NT2/D1 (cell line): Measurements from ENCODE around the gene DAB2.
A peak's percentile ranks its signal among the peaks of the same experiment; 100 is the strongest.

Experiments
- DNase-seq: peaks from one replicate; pipeline ENCODE4 v3.0.0-alpha.2; 2011; ENCODE audit warnings: low read depth, low spot score
- H3K27me3 ChIP-seq: 2 replicates; pipeline ENCODE4 v1.6.0; 2011; ENCODE audit warnings: mild to moderate bottlenecking; ENCODE audit not compliant: insufficient read length, insufficient read depth
- H3K36me3 ChIP-seq: 2 replicates; pipeline ENCODE4 v1.6.1; 2011; ENCODE audit warnings: mild to moderate bottlenecking, low read length, mixed read lengths; ENCODE audit not compliant: insufficient read depth, insufficient read length
- H3K4me1 ChIP-seq: 2 replicates; pipeline ENCODE4 v1.5.1; 2011; ENCODE audit not compliant: insufficient read depth, insufficient read length
- H3K4me3 ChIP-seq: 2 replicates; pipeline ENCODE4 v1.5.1; 2011; ENCODE audit warnings: low read depth; ENCODE audit not compliant: insufficient read length
- H3K9ac ChIP-seq: 2 replicates; pipeline ENCODE4 v1.6.0; 2011; ENCODE audit warnings: low read depth; ENCODE audit not compliant: insufficient read length
- H3K9me3 ChIP-seq: 2 replicates; pipeline ENCODE4 v1.5.1; 2011; ENCODE audit warnings: mild to moderate bottlenecking, low read length; ENCODE audit not compliant: insufficient read depth
- SUZ12 ChIP-seq: IDR thresholded peaks from 2 replicates; pipeline ENCODE4 v1.6.1; 2011; ENCODE audit not compliant: insufficient read length, insufficient read depth; ENCODE audit errors: extremely low read depth
- YY1 ChIP-seq: IDR thresholded peaks from 2 replicates; pipeline ENCODE4 v1.6.1; 2011; ENCODE audit not compliant: insufficient read length, insufficient read depth
- ZNF274 ChIP-seq: IDR thresholded peaks from 2 replicates; pipeline ENCODE4 v1.6.1; 2011; ENCODE audit warnings: mild to moderate bottlenecking, low read depth, low read length

Gene DAB2

GRCh38 chr5:39424736-39425637 is at the start of gene DAB2:
DAB2 (minus strand) TSS chr5:39424980; CDS start chr5:39394320, 30,660 bp downstream.
- DNase-seq = peak; percentile 68
- TF ChIP-seq YY1 (no peak), SUZ12 (no peak), ZNF274 (no peak)
- no peaks in the 10 kb centered on the region for H3K27me3 ChIP-seq
- H3K36me3 ChIP-seq = no peaks in the 10 kb centered on the region
- H3K4me1 ChIP-seq = no peaks in the 10 kb centered on the region
- peak within 1 kb of the TSS; percentile 70 for H3K9ac ChIP-seq
- peak within 1 kb of the TSS; percentile 47 for H3K4me3 ChIP-seq
- no peaks in the 10 kb centered on the region for H3K9me3 ChIP-seq

DNA sequence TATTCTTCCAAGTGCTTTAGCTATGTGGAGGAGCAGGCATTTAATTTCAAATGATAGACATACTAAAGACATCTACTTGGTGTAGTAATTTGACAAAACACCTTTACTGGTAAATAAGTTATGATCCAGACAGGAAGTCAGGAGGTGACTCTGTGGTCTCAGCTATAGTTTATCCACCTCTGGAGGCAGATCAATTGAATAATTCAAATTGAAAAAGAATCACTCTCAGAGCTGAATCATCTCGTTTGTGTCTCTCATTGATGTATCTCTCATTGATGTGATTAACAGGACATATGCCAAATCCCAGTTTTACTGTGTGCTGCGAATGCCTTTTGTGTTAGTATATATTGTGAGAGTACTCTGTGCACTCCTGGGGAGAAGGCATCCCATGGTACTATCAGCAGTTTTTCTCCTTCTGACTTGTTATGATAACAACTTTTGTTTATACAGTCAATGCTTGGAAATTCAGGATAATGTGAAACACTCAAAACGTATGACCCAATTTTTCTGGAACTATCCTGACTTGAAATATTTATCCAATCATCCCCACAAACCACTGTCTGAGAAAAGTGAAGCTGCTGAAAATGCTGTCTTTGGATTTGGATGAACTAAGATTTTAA is 48.5 kb upstream of the DAB2 start:
- Histone ChIP-seq H3K9me3 (no peaks in the 10 kb centered on the region), H3K36me3 (no peaks in the 10 kb centered on the region), H3K4me3 (no peak overlapping the region), H3K27me3 (no peaks in the 10 kb centered on the region), H3K4me1 (no peaks in the 10 kb centered on the region), H3K9ac (no peak overlapping the region)
- TF ChIP-seq YY1 = no peak
- no peak for TF ChIP-seq ZNF274
- no peak for TF ChIP-seq SUZ12
- no peak for DNase-seq

DNA sequence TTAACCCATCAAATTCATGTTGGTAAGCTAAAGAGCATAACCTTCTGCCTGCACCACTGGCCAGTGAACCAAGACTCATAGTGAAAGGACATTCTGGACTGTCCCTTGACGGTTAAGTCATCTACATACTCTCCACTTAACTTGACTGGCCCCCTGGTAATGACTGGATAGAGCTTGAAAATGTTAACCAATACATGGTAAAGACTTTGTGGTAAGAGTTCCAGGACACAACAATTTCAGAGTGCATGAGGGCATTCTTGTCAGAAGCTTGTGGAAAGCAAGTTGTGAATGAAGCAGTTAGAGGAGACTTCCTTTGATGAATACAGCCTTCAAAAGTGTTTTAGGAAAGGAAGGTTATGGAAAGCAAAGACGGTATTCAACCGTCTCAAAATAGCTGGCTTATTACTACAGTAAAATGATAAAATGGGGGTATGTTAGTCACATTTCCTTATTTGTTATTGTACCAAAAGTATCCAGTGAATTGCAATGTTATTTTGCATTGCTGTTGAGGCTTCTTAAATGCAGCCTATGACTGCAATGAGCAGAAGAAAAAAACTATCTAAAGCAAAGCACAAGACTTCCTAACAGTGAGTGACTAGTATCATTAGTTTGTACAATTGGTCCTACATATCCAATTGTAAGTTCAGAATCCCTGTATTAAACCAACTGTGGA is 47.2 kb upstream of the DAB2 start:
- TF ChIP-seq YY1 (no peak), SUZ12 (no peak), ZNF274 (no peak)
- no peaks in the 10 kb centered on the region for H3K9me3 ChIP-seq
- no peak overlapping the region for H3K9ac ChIP-seq
- H3K36me3 ChIP-seq = no peaks in the 10 kb centered on the region
- H3K27me3 ChIP-seq = no peaks in the 10 kb centered on the region
- no peaks in the 10 kb centered on the region for H3K4me1 ChIP-seq
- H3K4me3 ChIP-seq = no peak overlapping the region
- DNase-seq = no peak

- TF ChIP-seq SUZ12 (no peak), ZNF274 (no peak), YY1 (no peak)
- no peak for DNase-seq
- Histone ChIP-seq H3K4me1 (no peaks in the 10 kb centered on the region), H3K4me3 (no peak overlapping the region), H3K36me3 (no peaks in the 10 kb centered on the region), H3K9ac (no peak overlapping the region), H3K9me3 (no peaks in the 10 kb centered on the region), H3K27me3 (no peaks in the 10 kb centered on the region)
These were observed 46.0 kb upstream of the DAB2 start for GRCh38 chr5:39470811-39471210.

DNA sequence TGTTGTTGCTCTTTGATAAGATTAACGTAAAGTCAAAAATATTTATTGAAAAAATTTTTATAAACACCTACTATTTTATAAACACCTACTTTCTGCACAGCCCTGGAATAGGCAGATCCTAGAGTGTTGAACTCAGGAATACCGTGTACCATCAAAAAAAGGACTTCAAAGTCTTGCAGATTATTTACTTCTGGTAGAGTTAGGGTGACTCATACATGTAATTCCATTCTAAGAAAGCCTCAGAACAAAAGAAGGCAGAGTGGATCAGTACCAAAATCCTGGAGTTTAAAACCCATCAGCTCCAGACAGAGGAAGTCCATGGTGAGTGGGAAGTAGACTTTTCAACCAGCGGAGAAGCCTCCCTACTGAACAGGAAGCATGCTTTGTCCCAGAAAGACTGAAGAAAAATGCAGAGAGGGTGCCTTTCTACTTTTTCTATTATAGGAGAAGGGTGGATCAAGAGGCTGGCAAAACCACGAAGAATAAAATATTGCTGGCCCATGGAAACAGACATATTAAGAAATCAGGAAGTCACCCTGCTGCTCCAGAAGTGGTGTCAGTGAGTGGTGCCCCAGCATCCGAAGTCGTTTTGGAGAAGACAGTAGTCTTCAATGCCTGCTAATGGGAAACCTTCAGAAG is 45.1 kb upstream of the DAB2 start:
- TF ChIP-seq SUZ12 (no peak), ZNF274 (no peak)
- H3K4me1 ChIP-seq = no peaks in the 10 kb centered on the region
- no peaks in the 10 kb centered on the region for H3K36me3 ChIP-seq
- no peak overlapping the region for H3K9ac ChIP-seq
- DNase-seq = no peak
- H3K9me3 ChIP-seq = no peaks in the 10 kb centered on the region
- no peak overlapping the region for H3K4me3 ChIP-seq
- H3K27me3 ChIP-seq = no peaks in the 10 kb centered on the region

DNA sequence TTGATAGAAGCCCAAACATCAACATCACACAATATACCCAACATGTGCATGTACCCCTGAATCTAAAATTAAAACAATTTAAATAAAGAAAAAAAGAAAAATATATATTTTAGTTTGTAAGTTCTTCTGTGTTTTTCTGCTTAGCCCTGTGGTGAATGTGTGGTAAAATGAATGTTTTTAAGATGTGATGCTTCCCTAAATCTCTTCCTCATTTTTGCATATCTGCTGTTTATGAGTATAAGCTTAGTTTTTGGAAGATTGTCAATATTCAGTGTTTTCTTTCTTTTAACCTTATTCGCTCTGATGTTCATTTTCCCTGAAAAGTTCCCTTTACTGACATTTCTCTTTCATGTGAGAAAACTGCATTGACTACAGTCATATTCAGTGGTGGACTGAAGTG is 44.4 kb upstream of the DAB2 start:
- Histone ChIP-seq H3K27me3 (no peaks in the 10 kb centered on the region), H3K4me3 (no peak overlapping the region), H3K9me3 (no peaks in the 10 kb centered on the region), H3K4me1 (no peaks in the 10 kb centered on the region), H3K36me3 (no peaks in the 10 kb centered on the region), H3K9ac (no peak overlapping the region)
- DNase-seq = no peak
- TF ChIP-seq ZNF274 (no peak), SUZ12 (no peak), YY1 (no peak)

DNA sequence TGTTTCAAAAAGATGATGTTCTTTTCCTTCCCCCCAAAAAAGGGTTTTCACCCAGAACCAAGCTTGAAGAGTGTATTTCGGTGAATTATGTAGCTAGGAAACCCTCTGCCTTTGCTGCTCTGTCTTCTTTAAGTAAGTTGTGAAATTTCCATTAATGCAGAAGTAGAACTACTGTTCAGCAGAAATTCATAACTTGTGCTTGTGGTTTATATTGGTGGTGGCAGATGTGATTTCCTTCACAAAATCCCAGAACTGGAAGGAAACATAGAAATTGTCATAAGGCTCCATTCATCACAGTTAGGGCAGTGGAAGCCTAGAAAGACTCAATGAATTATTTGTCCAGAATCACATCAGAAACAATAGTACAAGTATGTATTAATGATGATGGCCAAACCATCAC is 42.1 kb upstream of the DAB2 start:
- Histone ChIP-seq H3K36me3 (no peaks in the 10 kb centered on the region), H3K27me3 (no peaks in the 10 kb centered on the region), H3K4me1 (no peaks in the 10 kb centered on the region), H3K9ac (no peak overlapping the region), H3K4me3 (no peak overlapping the region), H3K9me3 (no peaks in the 10 kb centered on the region)
- no peak for TF ChIP-seq ZNF274
- no peak for TF ChIP-seq SUZ12
- TF ChIP-seq YY1 = no peak
- DNase-seq = no peak
